Measurements from ENCODE around the gene RPLP2. TPM values are rescaled to one million over a fixed set of nuclear protein-coding genes. Genes with fewer than 3 reads are reported as not detected.

Gene RPLP2
- total RNA-seq, 2 donors from 2014 or later: 1,811 to 1,846 TPM

DNA sequence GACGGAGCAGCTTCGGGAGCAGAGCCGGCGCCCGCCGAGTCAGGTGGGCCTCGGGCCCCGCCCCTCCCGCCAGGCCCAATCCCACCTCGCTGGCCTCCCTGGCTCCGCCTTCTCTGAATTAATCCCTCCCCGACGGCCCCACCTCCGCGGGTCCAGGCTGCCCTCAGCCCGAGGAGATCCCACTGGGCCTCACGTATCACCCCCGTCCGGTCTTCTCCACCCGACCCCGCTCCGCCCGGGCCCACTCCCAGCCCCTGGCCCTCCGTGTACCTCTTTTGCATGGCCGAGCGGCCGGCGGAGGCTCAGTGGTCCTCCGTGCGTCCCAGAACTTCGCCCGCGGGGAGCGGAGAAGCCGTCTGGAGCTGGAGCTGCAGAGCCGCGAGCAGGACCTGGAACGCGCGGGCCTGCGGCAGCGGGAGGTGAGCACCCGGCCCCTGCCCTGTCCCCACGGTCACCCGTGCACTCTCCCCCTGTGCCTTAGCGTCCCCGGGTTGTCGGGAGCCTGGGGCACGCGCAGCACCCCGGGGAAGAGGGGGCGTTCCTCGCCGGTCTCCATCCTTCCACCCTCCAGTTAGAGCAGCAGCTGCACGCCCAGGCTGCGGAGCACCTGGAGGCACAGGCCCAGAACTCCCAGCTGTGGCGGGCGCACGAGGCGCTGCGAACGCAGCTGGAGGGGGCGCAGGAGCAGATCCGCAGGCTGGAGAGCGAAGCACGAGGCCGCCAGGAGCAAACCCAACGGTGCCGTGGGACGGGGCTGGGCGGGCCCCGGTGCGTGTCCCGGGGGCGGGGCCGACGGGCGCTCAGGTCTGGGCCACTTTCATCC lies 20.7 kb downstream of the RPLP2 start:
- DNase-seq: peak; percentile 82 to 89
- peak; percentile 10 for ATAC-seq
- intact Hi-C loops (cut with DNase I, micrococcal nuclease): no loop called here

GRCh38 chr11:831118-831864 lies 21.5 kb downstream of the RPLP2 start:
- intact Hi-C loops (cut with DNase I, micrococcal nuclease): no loop called here
- no peak for ATAC-seq
- no peak for DNase-seq

GRCh38 chr11:831961-832528 lies 22.3 kb downstream of the RPLP2 start:
- intact Hi-C loops (cut with DNase I, micrococcal nuclease): no loop called here
- DNase-seq (no peak), ATAC-seq (no peak)

DNA sequence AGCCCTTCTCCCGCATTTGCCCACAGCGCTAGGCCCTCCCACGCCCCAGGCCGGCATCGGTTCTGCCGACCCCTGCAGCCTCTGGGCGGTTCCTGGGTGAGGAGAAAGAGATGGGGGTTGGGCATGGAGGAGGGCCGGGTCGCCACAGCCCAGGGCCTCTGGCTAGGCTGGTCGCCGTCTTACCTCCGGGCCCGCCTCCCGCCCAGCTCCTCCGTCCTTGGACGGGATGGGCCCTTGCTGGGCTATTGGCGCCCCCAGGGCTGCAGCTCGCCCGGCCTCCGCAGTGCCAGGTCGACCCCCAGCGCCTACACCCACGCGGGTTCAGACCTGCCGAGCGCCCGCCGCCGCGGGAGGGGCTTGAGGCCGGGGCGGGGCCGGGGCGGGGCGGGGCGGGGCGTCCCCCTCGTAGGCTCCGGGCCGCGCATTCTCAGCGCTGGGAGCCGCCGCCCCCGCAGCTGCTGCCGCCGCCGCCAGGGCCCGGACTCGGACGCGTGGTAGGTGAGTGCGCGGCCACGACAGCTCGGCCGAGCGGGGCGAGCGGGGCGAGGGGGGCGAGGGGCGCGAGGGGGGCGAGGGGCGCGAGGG lies 22.9 kb downstream of the RPLP2 start, which contains the start of gene CD151:
TSS of gene CD151 (plus strand) at position 424 of the 585 bp plus-strand sequence. CDS start 3,118 bp downstream, outside the sequence.
- intact Hi-C loops (cut with DNase I, micrococcal nuclease): no loop called here
- ATAC-seq (peak; percentile 36), DNase-seq (peak in 1 of 2 donors; percentile 55)

GRCh38 chr11:833114-833791 lies 23.5 kb downstream of the RPLP2 start:
- intact Hi-C loops (cut with DNase I, micrococcal nuclease): no loop called here
- ATAC-seq: peak; percentile 51
- peak; percentile 58 to 76 for DNase-seq

GRCh38 chr11:833849-834311 lies 24.1 kb downstream of the RPLP2 start:
- DNase-seq (peak; percentile 45 to 59), ATAC-seq (peak; percentile 10)
- intact Hi-C loops (cut with DNase I, micrococcal nuclease): no loop called here

- ATAC-seq (peak; percentile 60), DNase-seq (peak; percentile 82 to 85)
- intact Hi-C loops (cut with DNase I, micrococcal nuclease): no loop called here
Measured at GRCh38 chr11:834371-835316, 24.9 kb downstream of the RPLP2 start.

DNA sequence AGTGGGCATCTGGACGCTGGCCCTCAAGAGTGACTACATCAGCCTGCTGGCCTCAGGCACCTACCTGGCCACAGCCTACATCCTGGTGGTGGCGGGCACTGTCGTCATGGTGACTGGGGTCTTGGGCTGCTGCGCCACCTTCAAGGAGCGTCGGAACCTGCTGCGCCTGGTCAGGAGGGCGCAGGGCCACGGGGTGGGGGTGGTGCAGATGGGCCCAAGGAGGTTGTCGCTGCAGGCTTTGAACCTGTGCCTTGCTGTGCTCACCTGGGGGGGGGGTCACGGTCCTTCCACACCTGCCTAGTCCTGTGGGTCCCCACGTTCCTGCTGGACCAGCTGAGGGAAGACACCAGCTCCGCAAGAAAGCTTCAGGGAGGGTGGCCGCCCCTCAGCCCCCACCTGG lies 26.5 kb downstream of the RPLP2 start:
- intact Hi-C loops (cut with DNase I, micrococcal nuclease): no loop called here
- DNase-seq (peak in 1 of 2 donors; percentile 12), ATAC-seq (no peak)

- peak in 1 of 2 donors; percentile 7 for DNase-seq
- no peak for ATAC-seq
- intact Hi-C loops (cut with DNase I, micrococcal nuclease): no loop called here
Measured at GRCh38 chr11:836700-837099, 26.9 kb downstream of the RPLP2 start.

DNA sequence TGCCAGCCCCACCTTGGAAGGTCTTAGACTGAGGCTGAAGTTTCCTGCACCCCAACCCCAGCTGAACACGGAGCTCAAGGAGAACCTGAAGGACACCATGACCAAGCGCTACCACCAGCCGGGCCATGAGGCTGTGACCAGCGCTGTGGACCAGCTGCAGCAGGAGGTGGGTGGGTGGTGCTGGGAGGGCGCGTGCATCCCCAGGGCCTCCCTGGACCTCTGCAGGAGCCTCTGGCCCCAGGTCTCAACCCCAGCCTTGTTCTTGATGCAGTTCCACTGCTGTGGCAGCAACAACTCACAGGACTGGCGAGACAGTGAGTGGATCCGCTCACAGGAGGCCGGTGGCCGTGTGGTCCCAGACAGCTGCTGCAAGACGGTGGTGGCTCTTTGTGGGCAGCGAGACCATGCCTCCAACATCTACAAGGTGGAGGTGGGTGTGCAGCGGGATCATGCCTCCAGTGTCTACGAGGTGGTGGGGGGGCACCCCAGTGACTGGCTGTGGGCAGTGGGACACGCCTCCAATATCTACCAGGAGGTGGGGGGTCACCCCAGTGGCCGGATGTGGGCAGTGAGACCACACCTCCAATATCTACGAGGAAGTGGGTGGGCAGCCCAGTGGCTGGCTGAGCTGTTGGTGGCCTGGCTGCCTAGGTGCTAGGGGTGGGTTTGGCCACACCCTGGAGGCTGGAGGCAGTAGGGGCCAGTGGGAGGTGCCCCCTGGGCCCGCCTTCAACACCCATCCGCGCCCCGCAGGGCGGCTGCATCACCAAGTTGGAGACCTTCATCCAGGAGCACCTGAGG lies 27.6 kb downstream of the RPLP2 start:
- no peak for ATAC-seq
- peak in 1 of 2 donors; percentile 22 for DNase-seq
- intact Hi-C loops (cut with DNase I, micrococcal nuclease): no loop called here

- intact Hi-C loops (cut with DNase I, micrococcal nuclease): no loop called here
- no peak for DNase-seq
- ATAC-seq: no peak
Measured at GRCh38 chr11:837990-838307, 28.2 kb downstream of the RPLP2 start.

DNA sequence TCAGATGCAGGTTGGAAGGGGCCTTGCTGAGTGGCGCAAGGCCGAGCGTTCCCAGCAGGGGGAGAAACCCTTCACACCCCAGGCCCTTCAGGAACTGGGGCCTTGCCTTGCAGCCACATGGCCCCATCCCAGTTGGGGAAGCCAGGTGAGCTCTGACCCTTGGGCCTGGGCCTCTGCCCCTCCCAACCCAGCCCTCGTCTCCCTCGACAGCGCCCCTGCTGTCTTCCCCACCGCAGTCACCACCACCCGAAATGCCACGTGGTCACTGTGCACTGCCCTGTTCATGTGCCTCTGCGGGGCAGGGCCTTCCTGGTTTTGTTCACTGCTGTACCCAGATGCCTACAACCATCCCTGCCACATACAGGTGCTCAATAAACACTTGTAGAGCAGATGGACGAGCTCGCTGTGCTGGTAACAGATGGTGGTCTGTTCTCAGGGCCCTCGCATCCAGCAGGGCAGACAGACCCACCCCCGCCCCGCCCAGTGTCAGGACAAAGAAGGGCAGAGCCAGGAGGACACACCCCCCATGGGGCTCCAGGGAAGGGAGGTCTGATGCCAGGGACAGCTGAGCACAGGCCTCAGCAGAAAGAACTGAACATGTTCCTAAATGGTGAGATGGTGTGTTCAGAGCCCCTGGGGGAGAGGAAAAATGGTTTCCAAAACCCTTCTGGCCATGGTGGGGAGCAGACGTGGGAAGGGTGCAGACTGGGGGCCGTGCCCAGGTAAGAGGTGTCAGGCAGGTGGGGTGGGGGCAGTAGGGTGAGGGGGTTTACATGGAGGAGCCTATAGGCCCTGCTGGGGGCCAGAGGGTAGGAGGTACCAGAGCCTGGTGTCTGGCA lies 28.9 kb downstream of the RPLP2 start:
- intact Hi-C loops (cut with DNase I, micrococcal nuclease): no loop called here
- DNase-seq (peak; percentile 59 to 74), ATAC-seq (peak; percentile 15)

DNA sequence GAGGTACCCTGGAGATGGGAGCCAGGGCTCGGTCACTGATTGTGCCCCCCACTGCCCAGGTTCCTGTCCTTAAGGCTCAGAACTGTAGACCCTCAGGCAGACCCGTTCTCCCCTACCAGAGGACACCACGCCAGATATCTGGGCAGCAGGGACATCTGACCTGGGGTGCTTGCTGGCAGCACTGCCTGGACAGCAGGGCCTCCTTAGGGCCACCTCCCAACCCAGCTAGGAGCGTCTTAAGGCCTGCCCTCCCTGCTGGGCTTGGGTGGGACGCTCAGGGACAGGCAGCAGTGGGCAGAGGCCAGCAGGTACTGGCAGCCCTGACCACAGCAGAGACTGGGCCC lies 29.5 kb downstream of the RPLP2 start:
- DNase-seq (no peak), ATAC-seq (no peak)
- intact Hi-C loops (cut with DNase I, micrococcal nuclease): no loop called here

GRCh38 chr11:839875-840617 lies 30.3 kb downstream of the RPLP2 start:
- DNase-seq (no peak), ATAC-seq (no peak)
- intact Hi-C loops (cut with DNase I, micrococcal nuclease): no loop called here

GRCh38 chr11:841981-842369 lies 32.2 kb downstream of the RPLP2 start:
- ATAC-seq: peak; percentile 31
- no peak for DNase-seq
- intact Hi-C loops (cut with DNase I, micrococcal nuclease): no loop called here

All from left colon (tissue), 2 donors.